ENCODE measurements around the gene WASF2.
"Not testable (repeated sequence)": the region's sequence is repeated elsewhere in the genome, so short reads cannot be mapped to it uniquely, and the experiment has no call there.

WASF2 gene, protein sequence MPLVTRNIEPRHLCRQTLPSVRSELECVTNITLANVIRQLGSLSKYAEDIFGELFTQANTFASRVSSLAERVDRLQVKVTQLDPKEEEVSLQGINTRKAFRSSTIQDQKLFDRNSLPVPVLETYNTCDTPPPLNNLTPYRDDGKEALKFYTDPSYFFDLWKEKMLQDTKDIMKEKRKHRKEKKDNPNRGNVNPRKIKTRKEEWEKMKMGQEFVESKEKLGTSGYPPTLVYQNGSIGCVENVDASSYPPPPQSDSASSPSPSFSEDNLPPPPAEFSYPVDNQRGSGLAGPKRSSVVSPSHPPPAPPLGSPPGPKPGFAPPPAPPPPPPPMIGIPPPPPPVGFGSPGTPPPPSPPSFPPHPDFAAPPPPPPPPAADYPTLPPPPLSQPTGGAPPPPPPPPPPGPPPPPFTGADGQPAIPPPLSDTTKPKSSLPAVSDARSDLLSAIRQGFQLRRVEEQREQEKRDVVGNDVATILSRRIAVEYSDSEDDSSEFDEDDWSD

DNA sequence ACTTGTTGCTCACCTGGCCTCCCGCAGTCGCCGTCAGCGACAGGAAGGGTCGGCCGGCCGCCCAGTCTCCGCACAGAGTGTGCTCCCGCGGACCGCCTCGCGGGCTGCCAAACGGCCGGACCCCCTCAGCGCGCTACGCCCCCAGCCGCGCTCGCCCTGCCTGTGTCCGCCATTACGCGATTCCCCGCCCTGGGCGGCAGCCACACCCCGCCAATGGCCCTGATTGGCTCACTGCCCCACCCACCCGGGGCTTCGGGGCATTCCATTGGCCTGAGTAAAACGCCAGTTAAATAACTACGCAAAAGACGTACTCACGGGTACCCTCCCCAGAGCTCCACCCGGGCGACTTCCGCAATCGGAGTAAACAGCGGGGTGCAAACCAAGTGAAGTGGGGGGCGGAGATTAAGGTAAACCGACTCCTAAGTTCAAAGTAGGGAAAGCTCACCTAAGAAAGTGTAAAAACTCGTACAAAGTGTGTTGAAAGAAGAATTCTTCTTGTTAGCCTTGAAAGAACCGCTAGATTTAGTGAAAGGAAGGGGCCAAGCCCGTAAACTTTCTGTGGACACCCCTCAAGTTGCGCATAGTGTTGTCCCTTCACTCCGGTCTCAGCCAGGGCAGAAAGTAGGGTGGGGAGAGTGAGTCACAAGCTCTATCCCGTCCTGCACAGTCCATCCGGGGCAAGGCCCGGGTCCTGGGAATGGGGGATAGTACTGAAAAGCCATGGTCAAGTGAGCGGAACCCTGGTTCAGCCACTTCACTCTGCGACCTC, at the start of gene WASF2:
Gene WASF2 (minus strand): TSS at position 195 of the 769 bp plus-strand sequence. CDS start 61,277 bp downstream, outside the sequence.
- peak; percentile 96 for DNase-seq

GRCh38 chr1:27538793-27539192, 48.8 kb upstream of the WASF2 start:
- no peak for DNase-seq

DNA sequence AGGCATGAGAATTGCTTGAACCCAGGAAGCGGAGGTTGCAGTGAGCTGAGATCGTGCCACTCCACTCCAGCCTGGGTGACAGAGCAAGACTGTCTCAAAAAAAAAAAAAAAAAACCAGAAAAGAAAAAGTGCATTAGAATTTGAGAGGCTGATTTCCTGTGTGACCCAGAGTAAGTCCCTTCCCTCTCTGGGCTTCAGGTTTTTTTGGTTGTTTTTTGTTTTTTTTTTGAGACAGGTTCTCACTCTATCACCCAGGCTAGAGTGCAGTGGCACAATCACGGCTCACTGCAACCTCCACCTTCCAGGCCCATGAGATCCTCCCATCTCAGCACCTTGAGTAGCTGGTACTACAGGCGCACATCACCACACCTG, 48.3 kb upstream of the WASF2 start:
- not testable (repeated sequence) for DNase-seq

- DNase-seq = no peak
Observed at GRCh38 chr1:27536767-27537166, 46.8 kb upstream of the WASF2 start.

GRCh38 chr1:27536010-27536757, 46.2 kb upstream of the WASF2 start:
- no peak for DNase-seq

DNA sequence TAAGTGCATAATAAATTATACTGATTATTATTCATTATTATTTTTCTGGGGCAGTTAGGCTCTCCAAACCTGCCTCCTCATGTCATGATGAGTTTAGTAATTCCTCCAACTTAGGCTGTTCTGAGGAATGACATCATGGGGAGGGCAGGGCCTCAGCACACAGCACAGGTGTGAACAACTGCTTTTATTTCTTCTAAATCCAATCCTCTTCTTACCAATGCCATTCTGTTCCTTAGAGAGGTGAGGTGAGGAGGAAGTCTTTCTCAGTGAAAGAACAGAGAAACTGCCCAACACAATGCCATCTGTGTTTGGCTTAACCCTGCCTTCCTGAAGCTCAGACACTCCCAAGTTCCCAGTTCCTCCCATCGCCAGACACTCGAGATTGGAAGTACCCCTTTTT, 45.4 kb upstream of the WASF2 start:
- DNase-seq = no peak

GRCh38 chr1:27531959-27532685, 42.2 kb upstream of the WASF2 start:
- DNase-seq = no peak

- DNase-seq = no peak
Observed at GRCh38 chr1:27530192-27530591, 40.2 kb upstream of the WASF2 start.

- no peak for DNase-seq
Observed at GRCh38 chr1:27529704-27530018, 39.7 kb upstream of the WASF2 start.

DNA sequence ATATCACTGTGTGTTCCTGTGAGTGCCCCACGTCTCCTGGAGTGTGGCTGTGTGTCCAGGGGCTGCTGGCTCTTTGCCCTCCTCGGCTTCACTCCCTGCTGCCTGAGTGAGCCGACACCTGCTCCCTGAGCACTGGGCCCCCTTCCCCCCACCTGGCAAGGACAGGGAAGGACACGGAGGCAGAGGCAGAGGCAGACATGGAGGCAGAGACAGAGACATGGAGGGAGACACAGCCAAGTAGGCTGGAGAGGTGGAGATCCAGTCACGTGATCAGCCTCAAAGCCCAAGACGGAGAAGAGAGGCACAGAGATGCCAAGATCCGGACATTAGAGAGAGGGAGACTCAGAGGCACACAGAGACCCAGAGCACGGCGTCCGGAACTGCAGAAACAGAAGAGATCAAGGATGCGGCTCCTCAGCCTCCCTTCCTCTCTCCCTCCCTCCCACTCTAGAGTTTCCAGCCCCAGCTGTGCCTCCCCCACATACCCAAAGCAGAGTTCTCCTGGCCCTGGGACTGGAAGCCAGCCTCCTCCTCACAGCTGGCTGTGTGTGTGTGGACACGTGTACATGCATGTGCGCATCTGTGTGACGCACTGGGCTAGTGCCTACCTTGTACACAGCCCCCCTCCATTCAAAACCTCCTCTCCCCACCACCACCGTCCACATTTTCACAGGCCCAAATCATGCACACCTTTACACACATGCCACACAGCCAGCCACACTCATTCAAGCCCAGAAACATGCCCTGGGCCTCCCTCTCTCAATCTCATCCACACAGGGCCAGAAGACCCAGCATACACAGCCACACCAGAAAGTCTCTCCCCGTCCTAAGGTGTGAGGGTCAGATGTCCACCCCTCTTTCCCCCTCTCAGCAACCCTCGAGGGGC, 39.1 kb upstream of the WASF2 start:
- no peak for DNase-seq

- peak; percentile 64 for DNase-seq
Observed at GRCh38 chr1:27527890-27528817, 38.2 kb upstream of the WASF2 start.

DNA sequence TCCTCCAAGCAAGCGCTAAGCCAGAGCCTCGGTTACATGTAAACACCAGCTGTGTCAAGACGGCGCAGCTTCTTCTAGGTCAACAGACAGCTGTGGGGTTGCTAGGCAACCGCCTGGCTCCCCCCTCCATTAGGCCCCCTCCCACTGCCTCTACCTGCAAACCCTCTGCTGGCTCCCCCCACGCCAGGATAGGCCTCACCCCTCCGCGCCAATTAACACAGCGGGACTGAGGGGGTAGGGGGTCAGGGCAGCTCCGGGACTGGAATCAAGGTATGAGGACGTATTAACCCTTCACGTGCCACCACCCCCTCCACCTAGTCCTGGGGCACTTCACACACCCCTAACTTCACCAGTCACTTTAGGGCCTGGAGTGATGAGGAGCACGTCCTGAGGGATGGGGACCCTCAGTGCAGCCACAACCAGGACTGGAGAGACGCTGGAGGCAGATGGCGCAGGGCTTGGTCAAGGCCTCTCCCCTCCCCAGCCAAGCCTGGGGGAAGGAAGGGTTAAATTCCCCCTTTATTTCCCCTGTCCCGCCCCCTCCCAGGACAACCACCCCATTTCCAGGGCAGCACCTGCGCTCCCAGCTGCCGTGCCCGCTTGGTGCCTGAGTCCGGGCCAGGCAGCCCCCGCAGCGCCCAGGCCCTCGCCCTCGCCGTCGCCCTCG, 37.4 kb upstream of the WASF2 start:
- DNase-seq = peak; percentile 85

- no peak for DNase-seq
Observed at GRCh38 chr1:27526569-27527222, 36.7 kb upstream of the WASF2 start.

- peak; percentile 68 for DNase-seq
Observed at GRCh38 chr1:27525296-27526272, 35.6 kb upstream of the WASF2 start.

- DNase-seq = no peak
Observed at GRCh38 chr1:27523337-27524020, 33.5 kb upstream of the WASF2 start.

DNA sequence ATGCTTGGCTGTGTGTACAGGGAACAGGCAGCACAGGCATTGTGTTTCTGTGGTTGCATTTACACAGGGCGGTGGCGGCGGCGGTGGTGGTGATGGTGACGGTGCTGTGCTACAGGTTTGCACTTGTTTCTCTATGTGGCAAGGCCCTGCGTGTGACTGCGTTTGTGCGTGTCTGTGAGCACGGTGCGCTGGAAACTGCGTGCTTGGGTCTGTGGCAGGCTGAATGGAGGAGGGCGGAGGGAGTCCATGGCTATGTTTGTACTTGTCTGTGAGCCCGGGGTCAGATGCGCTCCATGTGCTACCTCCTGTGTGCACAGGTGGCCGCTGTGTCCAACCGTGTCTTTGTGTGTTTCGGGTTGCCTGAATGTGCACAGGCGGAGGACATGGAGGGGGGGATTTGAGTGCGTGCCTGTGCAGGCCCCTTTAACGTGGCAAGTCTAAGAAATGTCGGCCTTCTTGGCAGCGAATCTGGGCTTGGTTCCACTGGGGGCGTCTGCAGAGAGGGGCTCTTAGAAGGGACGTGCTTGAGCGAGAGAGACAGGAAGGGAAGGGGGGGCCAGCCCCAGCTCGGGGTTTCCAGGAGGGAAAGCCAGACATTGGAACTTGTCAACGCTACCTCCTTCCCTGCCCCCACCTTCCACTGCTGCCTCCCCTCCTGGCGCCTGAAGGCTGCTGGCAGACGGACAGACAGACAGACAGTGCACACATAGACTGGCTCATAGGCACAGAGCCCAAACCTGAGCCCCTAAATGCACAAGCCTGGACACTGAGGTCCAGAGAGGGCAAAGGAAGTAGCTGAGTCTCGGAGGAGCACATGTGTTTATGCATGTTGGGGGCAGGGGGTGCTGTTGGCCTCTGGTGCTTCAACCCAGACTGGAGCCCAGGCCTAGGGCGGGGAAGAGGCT, 32.7 kb upstream of the WASF2 start:
- DNase-seq = peak; percentile 59
